ENCODE results near the gene LGALS9B.
"Not testable (repeated sequence)": the region's sequence is repeated elsewhere in the genome, so short reads cannot be mapped to it uniquely, and the experiment has no call there.

DNA sequence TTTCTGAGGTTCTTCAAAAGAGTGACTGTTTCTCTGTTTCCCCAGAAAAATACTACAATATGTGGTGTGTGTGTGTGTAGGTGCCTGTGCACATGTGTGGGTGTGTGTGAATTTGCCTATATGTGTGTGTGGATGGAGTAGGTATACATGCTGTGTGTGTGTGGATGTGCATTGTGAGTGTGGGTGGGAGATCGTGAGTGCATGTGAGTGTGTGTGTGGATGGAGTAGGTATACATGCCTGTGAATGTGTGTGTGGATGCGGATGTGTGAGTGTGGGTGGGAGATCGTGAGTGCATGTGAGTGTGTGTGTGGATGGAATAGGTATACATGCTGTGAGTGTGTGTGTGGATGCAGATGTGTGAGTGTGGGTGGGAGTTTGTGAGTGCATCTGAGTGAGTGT is 32.2 kb downstream of the LGALS9B start:
- TF ChIP-seq POLR2A (IDR thresholded peaks at IDR 0.05; ENCODE audit: low read depth, low read length); MAZ (IDR thresholded peaks at IDR 0.05; ENCODE audit: borderline replicate concordance, low read depth, low read length); RAD21 (IDR thresholded peaks at IDR 0.05; ENCODE audit: low read length); MAFK (IDR thresholded peaks at IDR 0.05; ENCODE audit: low read depth, low read length); CHD1 (IDR thresholded peaks at IDR 0.05; ENCODE audit: low read depth, low read length): not testable (repeated sequence)
- TF ChIP-seq, protein P1, sequence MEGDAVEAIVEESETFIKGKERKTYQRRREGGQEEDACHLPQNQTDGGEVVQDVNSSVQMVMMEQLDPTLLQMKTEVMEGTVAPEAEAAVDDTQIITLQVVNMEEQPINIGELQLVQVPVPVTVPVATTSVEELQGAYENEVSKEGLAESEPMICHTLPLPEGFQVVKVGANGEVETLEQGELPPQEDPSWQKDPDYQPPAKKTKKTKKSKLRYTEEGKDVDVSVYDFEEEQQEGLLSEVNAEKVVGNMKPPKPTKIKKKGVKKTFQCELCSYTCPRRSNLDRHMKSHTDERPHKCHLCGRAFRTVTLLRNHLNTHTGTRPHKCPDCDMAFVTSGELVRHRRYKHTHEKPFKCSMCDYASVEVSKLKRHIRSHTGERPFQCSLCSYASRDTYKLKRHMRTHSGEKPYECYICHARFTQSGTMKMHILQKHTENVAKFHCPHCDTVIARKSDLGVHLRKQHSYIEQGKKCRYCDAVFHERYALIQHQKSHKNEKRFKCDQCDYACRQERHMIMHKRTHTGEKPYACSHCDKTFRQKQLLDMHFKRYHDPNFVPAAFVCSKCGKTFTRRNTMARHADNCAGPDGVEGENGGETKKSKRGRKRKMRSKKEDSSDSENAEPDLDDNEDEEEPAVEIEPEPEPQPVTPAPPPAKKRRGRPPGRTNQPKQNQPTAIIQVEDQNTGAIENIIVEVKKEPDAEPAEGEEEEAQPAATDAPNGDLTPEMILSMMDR (conservative IDR thresholded peaks at IDR 0.05; ENCODE audit: low read depth, low read length): not testable (repeated sequence)

Data from IMR-90 (cell line).